OCI-LY1 (cell line): Measurements from ENCODE around the gene RALY.

Experiments
- CTCF ChIP-seq: fragments of 200-600 bp; sonication (generic), shearing (Covaris generic); IDR thresholded peaks from 2 replicates; pipeline ENCODE4 v1.5.1; 2017; ENCODE audit warnings: mild to moderate bottlenecking, antibody characterized with exemption, low read length, moderate library complexity, mixed read lengths
- EZH2 ChIP-seq: fragments of 200-600 bp; sonication (generic), shearing (Covaris generic); IDR thresholded peaks from 2 replicates; pipeline ENCODE4 v1.8.0; 2017; ENCODE audit warnings: borderline replicate concordance, mixed run types, mild to moderate bottlenecking, antibody characterized with exemption, low read length, moderate library complexity, mixed read lengths

DNA sequence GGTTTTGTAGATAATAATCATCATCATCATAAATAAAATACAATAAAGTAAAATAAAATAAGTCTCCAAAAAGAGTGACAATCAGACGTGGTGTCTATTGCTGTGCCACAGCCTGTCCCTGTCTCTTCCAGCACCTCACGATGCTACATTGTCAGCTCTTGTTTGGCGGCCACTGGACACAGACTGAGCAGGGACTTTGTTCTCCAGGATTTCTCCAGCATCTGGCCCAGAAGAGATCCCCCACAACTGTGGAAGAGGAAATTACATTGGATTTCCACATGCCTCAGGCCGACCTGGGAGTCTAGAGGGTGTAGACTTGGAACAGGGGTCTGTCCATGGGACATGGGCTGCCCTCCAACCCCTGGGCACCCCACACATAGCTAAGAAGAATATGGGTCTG lies 39.2 kb upstream of the RALY start:
- TF ChIP-seq EZH2 (no peak), CTCF (no peak)
